Osteocyte (in vitro differentiated cells): Measurements from ENCODE around the gene SLC35B3. TPM values are rescaled to one million over a fixed set of nuclear protein-coding genes. Genes with fewer than 3 reads are reported as not detected.

ENCODE experiments used
- DNase-seq: peaks from one replicate; pipeline ENCODE4 v3.0.0; 2021; ENCODE audit warnings: mixed read lengths; ENCODE audit not compliant: unreplicated experiment; ENCODE audit errors: extremely low spot score
- H3K27ac Mint-ChIP-seq: one replicate; pipeline ENCODE4 v1.8.0; 2021; ENCODE audit warnings: mild to moderate bottlenecking, mixed read lengths; ENCODE audit not compliant: unreplicated experiment
- H3K27me3 Mint-ChIP-seq: one replicate; pipeline ENCODE4 v1.8.0; 2021; ENCODE audit warnings: mixed read lengths; ENCODE audit not compliant: unreplicated experiment
- H3K36me3 Mint-ChIP-seq: one replicate; pipeline ENCODE4 v1.8.0; 2021; ENCODE audit warnings: mixed read lengths; ENCODE audit not compliant: unreplicated experiment
- H3K4me1 Mint-ChIP-seq: one replicate; pipeline ENCODE4 v1.8.0; 2021; ENCODE audit warnings: mixed read lengths; ENCODE audit not compliant: unreplicated experiment
- H3K4me3 Mint-ChIP-seq: one replicate; pipeline ENCODE4 v1.8.0; 2021; ENCODE audit warnings: mild to moderate bottlenecking, moderate library complexity, mixed read lengths; ENCODE audit not compliant: unreplicated experiment
- H3K9me3 Mint-ChIP-seq: one replicate; pipeline ENCODE4 v1.8.0; 2021; ENCODE audit warnings: mixed read lengths; ENCODE audit not compliant: unreplicated experiment
- CTCF ChIP-seq: fragments of 200-600 bp; sonication (generic); IDR thresholded peaks from 2 replicates; pipeline ENCODE4 v1.5.0; 2021; ENCODE audit warnings: antibody characterized with exemption, mild to moderate bottlenecking, moderate library complexity
- total RNA-seq: library from RNA; stranded (reverse); gene quantifications from 2 replicates; pipeline ENCODE4 v1.2.1, GENCODE V29; 2021

Gene SLC35B3
- total RNA-seq, 1 donor from 2014 or later: 23.9 TPM

- no peak for DNase-seq
- H3K27me3 Mint-ChIP-seq: peaks cover 46% of the 10 kb centered on the region
- H3K4me1 Mint-ChIP-seq: no peaks in the 10 kb centered on the region
- H3K27ac Mint-ChIP-seq: no peak overlapping the region
- H3K36me3 Mint-ChIP-seq: no peaks in the 10 kb centered on the region
- no peak for TF ChIP-seq CTCF
- no peaks in the 10 kb centered on the region for H3K9me3 Mint-ChIP-seq
- H3K4me3 Mint-ChIP-seq: no peak overlapping the region
Measured at GRCh38 chr6:8382434-8382833, 52.9 kb downstream of the SLC35B3 start.

GRCh38 chr6:8375916-8376315 is 59.4 kb downstream of the SLC35B3 start:
- Mint-ChIP-seq H3K27me3 (peaks cover 29% of the 10 kb centered on the region), H3K36me3 (no peaks in the 10 kb centered on the region), H3K4me3 (no peak overlapping the region), H3K27ac (no peak overlapping the region), H3K9me3 (no peaks in the 10 kb centered on the region), H3K4me1 (no peaks in the 10 kb centered on the region)
- no peak for DNase-seq
- TF ChIP-seq CTCF: no peak
